Skin of body (tissue), 2 donors: ENCODE measurements around the gene DIS3L2. TPM values are rescaled to one million over a fixed set of nuclear protein-coding genes. Genes with fewer than 3 reads are reported as not detected.
"Not testable (repeated sequence)": the region's sequence is repeated elsewhere in the genome, so short reads cannot be mapped to it uniquely, and the experiment has no call there.

Experiments used
- DNase-seq: peaks from one replicate; lab custom pipeline; 2025; lab: John Stamatoyannopoulos, UW
- total RNA-seq: library from RNA; depleted of rRNA; stranded (reverse); fragments of >200 nt; gene quantifications from one replicate; pipeline ENCODE4 v1.2.3, GENCODE V29; 2014

DIS3L2 gene
- total RNA-seq, 1 donor from 2014 or later: 31.8 TPM

- DNase-seq: no peak
These were observed 383.7 kb downstream of the DIS3L2 start for GRCh38 chr2:232345251-232345650.

DNA sequence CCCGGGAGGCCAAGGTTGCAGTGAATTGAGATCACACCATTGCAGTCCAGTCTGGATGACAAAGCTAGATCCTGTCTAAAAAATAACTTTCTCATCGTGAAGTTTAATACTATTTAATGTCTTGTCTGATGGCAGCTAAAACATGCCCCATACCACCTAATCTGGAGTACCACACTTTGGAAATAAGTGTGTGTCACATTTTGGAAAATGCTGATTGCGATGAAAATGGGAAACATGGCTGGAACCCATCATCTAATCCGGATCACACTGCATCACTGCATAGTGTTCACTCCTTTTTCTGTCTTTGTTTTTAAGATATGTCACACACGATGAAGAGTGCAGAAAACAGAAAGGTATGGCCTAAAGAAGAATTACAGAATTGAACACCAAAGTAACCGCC, 385.9 kb downstream of the DIS3L2 start:
- no peak for DNase-seq

GRCh38 chr2:232348936-232349335, 387.4 kb downstream of the DIS3L2 start:
- DNase-seq: no peak

DNA sequence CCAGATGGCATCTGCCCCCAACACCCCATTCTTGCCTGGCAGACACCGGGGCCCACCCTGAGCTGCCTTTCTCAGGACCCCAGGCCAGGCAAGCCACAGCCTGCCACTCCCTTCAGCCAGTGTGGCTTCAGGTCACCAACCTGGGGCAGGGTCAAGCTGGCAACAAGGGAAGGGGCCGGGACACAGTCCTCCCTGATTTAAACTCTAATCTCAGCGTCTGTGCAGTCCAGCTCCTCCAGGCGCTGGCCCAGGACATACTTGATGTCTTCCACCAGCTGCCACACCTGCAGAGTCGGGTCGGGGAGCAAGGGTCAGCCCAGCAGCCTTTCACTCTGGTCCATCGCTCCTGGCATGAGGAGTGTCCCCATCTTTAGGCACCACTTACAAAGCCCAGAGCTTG, 388.0 kb downstream of the DIS3L2 start:
- no peak for DNase-seq

- no peak for DNase-seq
These were observed 388.6 kb downstream of the DIS3L2 start for GRCh38 chr2:232349946-232350635.

GRCh38 chr2:232350804-232351685, 389.5 kb downstream of the DIS3L2 start:
- no peak for DNase-seq

- DNase-seq: no peak
These were observed 390.4 kb downstream of the DIS3L2 start for GRCh38 chr2:232351686-232352510.

DNA sequence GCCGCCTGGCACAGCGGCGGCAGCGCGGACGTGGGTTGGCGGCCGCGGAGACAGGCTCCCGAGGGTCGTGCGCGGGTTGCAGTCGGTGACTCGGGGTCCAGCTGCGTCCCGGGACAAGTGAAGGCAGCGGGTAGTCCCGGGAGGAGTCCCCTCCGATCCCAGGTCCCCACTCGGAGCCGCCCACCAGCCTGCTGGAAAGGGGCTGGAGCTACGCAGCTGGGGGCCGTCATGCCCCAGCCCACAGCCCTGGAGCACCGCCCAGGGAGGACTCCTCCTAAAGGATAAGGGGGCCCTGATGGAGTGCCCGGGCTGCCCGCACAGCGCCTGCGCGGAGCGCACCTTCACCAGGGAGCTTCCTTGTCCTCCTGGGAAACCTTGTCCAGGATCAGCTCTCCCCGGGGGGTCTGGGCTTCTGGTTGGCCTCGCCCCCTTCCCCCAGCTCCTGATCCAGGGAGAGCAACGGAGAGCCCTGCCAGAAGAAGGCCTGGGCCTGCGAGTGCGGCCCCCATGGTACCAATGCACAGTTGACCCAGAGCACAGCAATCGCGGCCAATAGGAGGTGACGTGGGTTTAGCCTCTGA, 391.1 kb downstream of the DIS3L2 start:
- no peak for DNase-seq

DNA sequence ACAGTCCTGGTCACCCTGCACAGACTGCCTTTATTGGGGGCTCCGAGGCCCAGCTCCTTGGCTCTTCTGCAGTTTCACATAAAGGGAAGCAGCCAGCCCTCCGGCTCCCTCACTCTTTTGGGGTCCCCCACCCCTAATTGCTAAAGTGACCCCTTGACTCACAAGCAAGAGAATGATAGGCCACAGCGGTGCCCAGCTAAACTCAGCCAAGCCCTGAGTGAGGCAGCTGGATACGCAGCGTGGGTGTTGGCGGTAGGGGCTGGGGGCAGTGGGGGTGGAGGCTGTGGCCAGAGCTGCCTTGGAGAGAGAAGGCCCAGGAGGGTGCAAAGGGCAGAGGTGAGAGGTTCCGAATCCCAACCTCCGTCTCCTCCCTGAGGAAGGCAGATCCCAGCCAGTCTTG, 391.6 kb downstream of the DIS3L2 start:
- no peak for DNase-seq

GRCh38 chr2:232353660-232354059, 392.1 kb downstream of the DIS3L2 start:
- no peak for DNase-seq

GRCh38 chr2:232354069-232354468, 392.6 kb downstream of the DIS3L2 start:
- no peak for DNase-seq

GRCh38 chr2:232361646-232362045, 400.1 kb downstream of the DIS3L2 start:
- DNase-seq: no peak

DNA sequence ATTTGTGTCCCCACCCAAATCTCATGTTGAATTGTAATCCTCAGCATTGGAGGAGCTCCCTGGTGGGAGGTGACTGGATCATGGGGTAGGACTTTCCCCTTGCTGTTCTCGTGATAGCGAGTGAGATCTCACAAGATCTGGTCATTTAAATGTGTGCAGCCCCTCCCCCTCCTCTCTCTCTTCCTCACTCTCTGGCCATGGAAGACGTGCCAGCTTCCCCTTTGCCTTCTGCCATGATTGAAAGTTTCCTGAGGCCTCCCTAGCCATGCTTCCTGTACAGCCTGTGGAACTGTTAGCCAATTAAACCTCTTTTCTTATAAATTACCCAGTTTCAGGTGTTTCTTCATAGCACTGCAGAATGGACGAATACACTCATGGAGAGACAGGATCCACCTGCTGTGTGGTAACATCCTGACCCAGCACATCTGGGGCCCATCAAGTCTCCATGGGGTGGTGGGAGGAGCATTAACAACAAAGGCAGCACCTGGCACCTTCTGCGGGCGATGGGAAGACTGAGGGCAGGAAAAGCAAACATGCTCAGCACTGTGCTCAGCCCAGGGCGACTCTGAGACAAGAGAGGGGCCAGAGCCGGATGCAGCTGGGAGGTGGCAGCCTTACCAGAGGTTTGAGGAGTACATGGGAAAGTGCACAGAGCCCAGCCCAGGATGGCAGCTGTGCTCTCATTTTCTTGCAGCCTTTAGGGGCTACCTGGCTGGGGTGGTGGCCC, 400.8 kb downstream of the DIS3L2 start:
- no peak for DNase-seq

DNA sequence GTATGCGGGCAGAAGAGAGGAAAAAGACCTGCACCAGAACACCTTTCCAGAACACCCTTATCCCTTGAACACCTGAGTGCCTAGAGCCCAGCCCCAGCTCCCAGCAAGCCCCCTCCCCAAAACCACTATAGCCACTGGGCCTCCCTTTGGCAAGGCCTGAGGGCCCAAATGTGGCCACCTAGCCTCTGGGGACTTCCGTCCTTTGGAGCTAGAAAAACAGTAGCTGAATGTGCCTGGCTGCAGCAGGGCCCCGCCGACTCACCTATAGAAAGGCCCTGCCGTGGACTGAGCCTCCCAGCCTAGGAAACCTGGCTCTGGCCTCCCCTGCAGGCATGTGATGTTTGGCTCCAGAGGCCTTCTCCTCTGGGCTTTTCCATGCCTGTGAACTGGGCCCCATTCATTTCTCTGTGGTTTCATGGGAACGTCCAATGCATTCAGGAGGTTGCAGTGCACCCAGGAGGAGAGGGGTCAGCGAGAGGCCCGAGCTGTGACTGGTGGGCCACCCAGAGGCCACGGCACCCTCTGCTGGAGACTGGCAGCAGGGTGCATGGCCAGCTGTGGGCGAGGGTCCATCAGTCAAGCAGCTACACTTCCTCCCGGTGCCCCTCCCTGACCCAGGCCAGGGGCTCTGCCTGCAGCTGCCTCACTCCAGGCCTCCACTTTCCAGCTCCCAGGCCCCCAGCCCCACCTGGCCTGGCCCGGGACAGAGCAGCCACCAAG, 401.7 kb downstream of the DIS3L2 start:
- DNase-seq: not testable (repeated sequence)

DNA sequence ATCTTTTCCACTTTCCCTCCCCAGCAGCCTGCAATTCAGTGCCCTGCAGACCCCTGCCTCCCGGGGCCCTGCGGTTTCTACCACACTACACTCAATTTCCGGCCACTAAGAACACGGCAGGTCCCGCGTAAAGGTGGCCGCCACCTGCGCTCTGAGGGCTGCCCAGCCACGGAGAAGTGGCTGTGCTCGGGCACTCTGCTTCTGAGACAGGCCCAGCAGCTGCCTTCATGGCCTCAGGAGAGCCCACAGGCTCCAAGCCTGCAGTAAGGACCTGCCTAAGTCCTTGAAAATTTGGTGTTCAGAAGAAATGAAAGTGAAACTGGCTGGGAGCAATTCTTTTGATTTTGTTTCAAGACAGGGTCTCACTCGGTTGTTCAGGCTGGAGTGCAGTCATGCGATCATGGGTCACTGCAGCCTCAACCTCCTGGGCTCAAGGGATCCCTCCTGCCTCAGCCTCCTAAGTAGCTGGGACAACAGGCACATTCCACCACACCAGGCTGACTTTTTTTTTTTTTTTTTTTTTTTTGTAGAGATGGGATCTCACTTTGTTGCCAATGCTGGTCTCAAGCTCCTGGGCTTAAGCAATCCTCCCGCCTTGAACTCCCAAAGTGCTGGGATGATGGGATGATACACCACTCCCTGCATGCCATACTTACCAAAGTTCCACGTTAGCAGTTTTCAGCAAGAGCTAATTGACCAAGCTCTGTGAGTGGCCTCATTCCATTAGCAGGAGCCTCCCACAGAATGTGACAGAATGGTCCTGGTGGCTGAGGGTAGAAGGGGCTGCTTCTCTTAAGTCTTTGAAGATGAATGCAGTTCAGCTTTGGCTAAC, 402.5 kb downstream of the DIS3L2 start:
- no peak for DNase-seq

GRCh38 chr2:232364806-232365594, 403.5 kb downstream of the DIS3L2 start:
- not testable (repeated sequence) for DNase-seq

DNA sequence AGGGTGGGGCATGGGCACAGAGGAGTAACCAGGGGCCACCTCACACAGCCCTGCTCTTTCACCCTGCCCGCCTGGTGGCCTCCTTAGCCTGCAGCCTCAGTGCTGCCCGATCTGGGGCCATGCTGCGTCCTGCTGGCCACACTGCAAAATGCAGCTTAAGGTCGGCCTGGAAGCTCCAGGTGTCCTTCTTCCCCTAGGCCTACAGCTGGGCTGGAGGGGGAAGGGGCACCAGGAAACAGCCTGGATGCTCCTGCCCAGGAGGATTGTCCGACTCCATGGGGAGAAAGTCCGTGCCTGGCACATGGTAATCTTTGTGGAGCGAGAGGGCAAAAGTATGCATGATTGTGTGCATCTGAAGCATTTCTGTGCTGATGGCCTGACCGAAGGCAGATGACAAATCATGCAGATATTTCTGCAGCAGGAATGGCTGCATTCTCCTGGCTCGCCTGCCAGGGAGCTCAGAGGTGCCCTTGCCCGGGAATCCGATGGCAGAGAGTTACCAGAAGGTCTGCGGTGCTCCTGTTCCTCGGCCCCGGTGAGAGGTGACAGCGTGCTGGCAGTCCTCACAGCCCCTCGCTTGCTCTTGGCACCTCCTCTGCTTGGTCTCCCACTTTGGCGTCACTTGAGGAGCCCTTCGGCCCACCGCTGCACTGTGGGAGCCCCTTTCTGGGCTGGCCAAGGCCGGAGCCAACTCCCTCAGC, 404.3 kb downstream of the DIS3L2 start:
- no peak for DNase-seq

- DNase-seq: not testable (repeated sequence)
These were observed 404.9 kb downstream of the DIS3L2 start for GRCh38 chr2:232366461-232366860.
